ENCODE results near the gene COX6A2.

The COX6A2 gene

GRCh38 chr16:31428638-31429247 is 583 bp upstream of the COX6A2 start:
- in situ Hi-C loops (cut with HindIII; ENCODE audit: low sequenced_read_pairs), result no loop called here
- no peak for TF ChIP-seq CTCF (IDR thresholded peaks at IDR 0.05; ENCODE audit: low read depth, low read length, missing control alignments)
- no peak for DNase-seq (ENCODE audit: low read depth)
- no peak overlapping the region for H3K4me3 ChIP-seq (ENCODE audit: low read depth, low read length)

- TF ChIP-seq CTCF (IDR thresholded peaks at IDR 0.05; ENCODE audit: low read depth, low read length, missing control alignments), result no peak
- no peak overlapping the region for H3K4me3 ChIP-seq (ENCODE audit: low read depth, low read length)
- DNase-seq (ENCODE audit: low read depth), result no peak
- in situ Hi-C loops (cut with HindIII; ENCODE audit: low sequenced_read_pairs), result no loop called here
These were observed 500 bp downstream of the COX6A2 start for GRCh38 chr16:31427441-31428278.

DNA sequence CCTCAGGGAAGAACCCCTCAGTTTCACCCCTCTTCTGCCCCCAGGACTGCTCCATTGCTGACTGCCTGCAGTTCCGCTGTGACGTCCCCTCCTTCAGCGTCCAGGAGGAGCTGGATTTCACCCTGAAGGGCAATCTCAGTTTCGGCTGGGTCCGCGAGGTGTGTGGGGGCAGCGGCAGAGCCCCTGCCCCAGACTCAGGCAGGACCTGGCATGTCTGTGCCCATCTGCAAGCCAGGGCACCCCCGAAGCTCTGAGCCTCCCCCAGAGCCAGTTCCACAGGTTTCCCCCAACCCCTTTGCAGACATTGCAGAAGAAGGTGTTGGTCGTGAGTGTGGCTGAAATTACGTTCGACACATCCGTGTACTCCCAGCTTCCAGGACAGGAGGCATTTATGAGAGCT is 4.4 kb downstream of the COX6A2 start:
- no peak for DNase-seq (ENCODE audit: low read depth)
- no peak for TF ChIP-seq CTCF (IDR thresholded peaks at IDR 0.05; ENCODE audit: low read depth, low read length, missing control alignments)
- in situ Hi-C loops (cut with HindIII; ENCODE audit: low sequenced_read_pairs), result no loop called here
- H3K4me3 ChIP-seq (ENCODE audit: low read depth, low read length), result no peak overlapping the region

GRCh38 chr16:31423241-31423640 is 4.9 kb downstream of the COX6A2 start:
- in situ Hi-C loops (cut with HindIII; ENCODE audit: low sequenced_read_pairs), result no loop called here
- DNase-seq (ENCODE audit: low read depth), result no peak
- TF ChIP-seq CTCF (IDR thresholded peaks at IDR 0.05; ENCODE audit: low read depth, low read length, missing control alignments), result no peak
- no peak overlapping the region for H3K4me3 ChIP-seq (ENCODE audit: low read depth, low read length)

DNA sequence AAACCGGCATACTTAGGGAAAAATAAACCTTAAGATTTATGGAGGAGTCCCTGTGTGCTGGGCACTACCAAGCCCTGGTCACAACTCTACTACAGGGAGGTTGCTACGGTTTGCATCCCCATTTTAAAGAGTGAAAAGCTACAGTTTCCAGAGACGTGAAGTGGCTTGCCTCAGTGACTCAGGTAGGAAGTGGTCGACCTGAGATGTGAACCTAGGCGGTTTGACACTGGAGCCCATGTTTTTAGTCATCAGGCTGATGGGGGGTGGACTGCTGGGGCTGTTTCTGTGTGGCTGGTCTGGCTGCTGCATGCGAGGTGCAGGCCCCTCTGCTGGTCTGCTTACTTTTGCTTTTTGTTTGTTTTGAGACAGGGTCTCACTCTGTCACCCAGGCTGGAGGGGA is 6.6 kb downstream of the COX6A2 start:
- no peak for TF ChIP-seq CTCF (IDR thresholded peaks at IDR 0.05; ENCODE audit: low read depth, low read length, missing control alignments)
- no peak overlapping the region for H3K4me3 ChIP-seq (ENCODE audit: low read depth, low read length)
- in situ Hi-C loops (cut with HindIII; ENCODE audit: low sequenced_read_pairs), result no loop called here
- DNase-seq (ENCODE audit: low read depth), result no peak

DNA sequence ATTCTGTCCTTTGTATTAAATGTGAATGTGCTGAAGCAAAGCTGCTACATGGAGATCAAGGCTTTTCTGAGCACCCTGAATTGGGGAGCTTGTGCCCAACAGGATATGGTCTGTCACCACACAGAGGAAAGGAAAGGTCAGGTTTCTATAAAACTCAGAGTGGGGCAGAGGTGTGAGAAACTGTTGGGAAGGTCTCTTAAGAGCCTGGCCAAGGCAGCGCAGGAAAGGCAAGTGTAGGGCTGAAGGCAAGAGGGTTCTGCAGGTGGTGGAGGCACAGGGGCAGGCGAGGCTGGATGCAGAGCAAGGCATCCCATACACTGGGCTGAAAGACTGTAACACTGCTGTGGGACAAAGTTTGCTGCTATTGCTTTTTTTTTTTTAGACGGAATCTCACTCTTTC is 8.1 kb downstream of the COX6A2 start:
- H3K4me3 ChIP-seq (ENCODE audit: low read depth, low read length), result no peak overlapping the region
- no peak for TF ChIP-seq CTCF (IDR thresholded peaks at IDR 0.05; ENCODE audit: low read depth, low read length, missing control alignments)
- DNase-seq (ENCODE audit: low read depth), result no peak
- in situ Hi-C loops (cut with HindIII; ENCODE audit: low sequenced_read_pairs), result no loop called here
